SK-MEL-5 (cell line): Measurements from ENCODE around the gene ACTN1. TPM values are rescaled to one million over a fixed set of nuclear protein-coding genes. Genes with fewer than 3 reads are reported as not detected.
A peak's percentile ranks its signal among the peaks of the same experiment; 100 is the strongest.
"Not testable (repeated sequence)": the region's sequence is repeated elsewhere in the genome, so short reads cannot be mapped to it uniquely, and the experiment has no call there.

Experiments used
- DNase-seq: peaks from one replicate; pipeline ENCODE4 v3.0.0-alpha.2; 2016; ENCODE audit warnings: low read depth, low spot score
- in situ Hi-C: cut with HindIII; loops from 2 replicates; pipeline ENCODE4 v1.10.0; 2016; ENCODE audit warnings: low sequenced_read_pairs, high pct_unique_total_duplicates, low pct_unique_long_range_greater_than_20kb
- polyA plus RNA-seq, 2 experiments: library from polyadenylated mRNA; depleted of rRNA; stranded (reverse); fragments of >200 nt; gene quantifications; 2 replicates each; pipeline ENCODE4 v1.2.3, GENCODE V29; 2015
- total RNA-seq: library from RNA; depleted of rRNA; stranded (reverse); fragments of >200 nt; shearing (Covaris generic); gene quantifications from 2 replicates; pipeline ENCODE4 v1.2.3, GENCODE V29; 2014; rRNA removed

ACTN1 gene
- total RNA-seq = 34.2 and 45.9 TPM in 2 replicates
- 89.8 and 122 TPM in 2 replicates for polyA plus RNA-seq (2015; cell fraction: cytosol; rRNA removed)
- 68.5 and 83.5 TPM in 2 replicates for polyA plus RNA-seq (2015; cell fraction: nucleus; rRNA removed)

DNA sequence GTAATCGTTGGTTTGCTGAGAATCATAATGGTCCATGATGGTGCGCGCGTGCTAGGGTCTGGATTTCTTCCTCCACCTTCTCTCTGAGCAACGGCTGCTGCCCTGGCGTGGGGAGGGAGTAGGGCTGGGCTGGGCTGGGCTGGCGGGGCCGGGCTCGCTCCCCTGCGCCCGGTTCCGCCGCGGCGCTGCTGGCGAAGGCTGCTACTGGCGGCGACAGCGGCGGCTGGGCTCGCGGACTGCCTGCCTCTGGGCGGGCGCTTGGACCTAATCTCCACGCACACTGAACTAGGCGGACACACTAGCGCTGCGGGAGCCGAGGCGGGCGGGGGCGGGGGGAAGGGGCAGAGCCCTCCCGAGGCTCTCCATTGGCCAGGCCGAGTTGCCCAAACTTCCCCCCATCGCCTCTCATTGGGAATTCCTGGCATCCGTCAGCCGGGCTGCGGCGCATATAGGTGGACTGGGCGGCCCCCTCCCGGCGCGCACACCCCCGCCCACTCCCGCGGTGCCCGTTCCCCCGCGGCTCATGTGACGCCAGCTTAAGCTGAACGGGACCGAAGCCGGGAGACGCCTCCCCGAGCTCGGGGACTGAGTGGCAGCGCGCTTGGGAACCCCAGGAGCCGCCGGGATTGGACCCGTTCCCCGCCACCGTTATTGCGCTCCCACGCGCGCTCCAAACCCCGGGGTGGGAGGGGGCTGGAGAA, at the start of gene ACTN1:
TSS of gene ACTN1 (minus strand) at position 282 of the 701 bp plus-strand sequence. CDS start at position 36, 246 bp downstream.
- DNase-seq = peak; percentile 95
- in situ Hi-C loops = no loop called here

DNA sequence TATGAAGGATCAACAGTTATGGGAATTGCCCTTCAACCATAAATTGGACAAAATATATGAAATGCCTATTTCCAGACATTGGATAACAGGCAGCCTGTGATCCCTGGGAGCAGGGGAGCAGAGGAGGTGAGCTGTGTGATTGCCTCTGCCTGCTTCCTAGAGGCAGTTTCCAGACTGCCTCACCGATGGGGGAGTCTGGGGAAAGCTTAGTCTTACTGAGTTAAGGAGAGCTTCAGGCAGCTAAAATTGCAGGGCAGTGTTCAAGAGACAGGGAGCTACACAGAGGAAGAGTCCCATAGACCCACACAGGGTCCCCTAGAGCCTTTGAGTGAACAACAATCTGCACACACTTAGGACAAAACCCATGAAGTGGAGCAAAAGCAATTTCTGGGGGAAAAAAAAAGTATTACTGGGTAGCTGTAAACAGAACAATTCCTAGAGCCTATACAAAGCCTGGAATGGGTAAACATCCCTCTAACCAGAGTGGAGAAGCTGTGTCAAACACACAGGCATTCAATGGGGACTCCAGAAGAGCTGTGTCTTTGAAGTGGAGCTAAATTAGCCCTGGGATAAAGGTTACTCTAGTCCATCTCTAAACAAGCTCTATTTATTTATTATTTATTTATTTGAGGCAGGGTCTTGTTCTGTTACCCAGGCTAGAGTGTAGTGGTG, 48.3 kb upstream of the ACTN1 start:
- in situ Hi-C loops = no loop called here
- no peak for DNase-seq

DNA sequence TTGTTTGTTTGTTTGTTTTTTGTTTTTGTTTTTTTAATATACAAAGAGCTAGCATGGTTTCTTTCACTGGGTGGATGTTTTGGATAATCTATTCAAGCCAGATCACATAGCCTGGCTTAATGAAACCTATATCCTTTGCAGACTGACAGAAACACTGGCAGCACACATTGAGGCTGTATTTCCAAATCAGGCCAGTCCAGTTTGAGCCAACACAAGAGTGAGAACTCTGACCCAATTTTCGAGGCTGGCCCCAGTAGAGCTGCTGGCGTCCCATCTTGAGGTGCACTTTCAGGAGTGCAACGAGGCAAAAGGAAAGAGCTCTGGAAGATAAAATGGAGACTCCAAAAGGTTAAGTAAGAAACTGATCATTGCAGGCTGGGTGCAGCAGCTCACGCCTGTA, 43.9 kb upstream of the ACTN1 start:
- DNase-seq = no peak
- in situ Hi-C loops = no loop called here

DNA sequence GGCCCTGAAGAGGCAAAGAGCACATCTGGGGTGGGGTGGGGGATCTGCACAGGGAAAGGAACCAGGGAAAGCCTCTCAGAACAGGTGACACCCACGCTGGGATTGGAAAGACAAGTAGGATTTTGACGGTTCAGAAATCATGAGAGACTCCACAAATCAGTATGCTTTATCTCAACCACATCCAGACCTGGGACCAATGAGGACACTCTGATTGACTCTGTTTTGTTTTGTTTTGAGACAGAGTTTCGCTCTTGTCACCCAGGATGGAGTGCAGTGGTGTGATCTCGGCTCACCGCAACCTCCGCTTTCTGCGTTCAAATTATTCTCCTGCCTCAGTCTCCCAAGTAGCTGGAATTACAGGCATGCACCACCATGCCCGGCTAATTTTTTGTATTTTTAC, 43.0 kb upstream of the ACTN1 start:
- DNase-seq, in situ Hi-C loops: not testable (repeated sequence)

DNA sequence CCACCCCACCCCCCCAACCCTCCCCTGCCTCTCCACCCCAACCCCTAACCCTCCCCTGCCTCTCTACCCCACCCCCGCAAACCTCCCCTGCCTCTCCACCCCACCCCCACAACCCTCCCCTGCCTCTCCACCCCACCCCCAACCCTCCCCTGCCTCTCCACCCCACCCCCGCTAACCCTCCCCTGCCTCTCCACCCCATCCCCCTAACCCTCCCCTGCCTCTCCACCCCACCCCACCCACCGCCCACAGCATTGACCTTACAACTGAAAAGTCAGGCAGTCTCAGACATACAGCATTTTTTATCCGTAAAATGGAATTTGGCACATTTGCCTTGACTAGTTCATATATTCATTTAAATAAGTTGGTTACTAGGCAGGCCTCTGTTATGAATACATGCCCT, 38.6 kb upstream of the ACTN1 start:
- DNase-seq = no peak
- in situ Hi-C loops = no loop called here

DNA sequence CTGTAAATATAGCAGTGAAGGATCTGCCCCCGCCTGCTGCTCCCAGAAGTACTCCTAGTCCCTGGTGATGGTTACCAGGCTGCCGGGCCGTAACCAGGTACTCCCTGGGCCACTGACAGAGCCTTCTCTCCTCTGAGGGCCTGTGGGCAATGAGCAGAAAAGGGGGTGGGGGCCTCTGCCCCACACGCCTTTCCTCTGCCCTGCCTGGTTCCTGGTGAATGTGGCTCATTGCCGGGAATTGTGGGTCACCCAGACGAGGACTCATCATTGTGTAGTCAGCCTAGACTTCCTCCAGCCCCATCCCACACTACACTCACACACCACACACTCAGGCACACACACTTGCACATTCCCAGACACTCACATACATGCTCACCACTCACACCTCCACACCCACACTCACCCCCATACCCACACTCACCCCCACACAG, 35.7 kb upstream of the ACTN1 start:
- DNase-seq = no peak
- in situ Hi-C loops = no loop called here

DNA sequence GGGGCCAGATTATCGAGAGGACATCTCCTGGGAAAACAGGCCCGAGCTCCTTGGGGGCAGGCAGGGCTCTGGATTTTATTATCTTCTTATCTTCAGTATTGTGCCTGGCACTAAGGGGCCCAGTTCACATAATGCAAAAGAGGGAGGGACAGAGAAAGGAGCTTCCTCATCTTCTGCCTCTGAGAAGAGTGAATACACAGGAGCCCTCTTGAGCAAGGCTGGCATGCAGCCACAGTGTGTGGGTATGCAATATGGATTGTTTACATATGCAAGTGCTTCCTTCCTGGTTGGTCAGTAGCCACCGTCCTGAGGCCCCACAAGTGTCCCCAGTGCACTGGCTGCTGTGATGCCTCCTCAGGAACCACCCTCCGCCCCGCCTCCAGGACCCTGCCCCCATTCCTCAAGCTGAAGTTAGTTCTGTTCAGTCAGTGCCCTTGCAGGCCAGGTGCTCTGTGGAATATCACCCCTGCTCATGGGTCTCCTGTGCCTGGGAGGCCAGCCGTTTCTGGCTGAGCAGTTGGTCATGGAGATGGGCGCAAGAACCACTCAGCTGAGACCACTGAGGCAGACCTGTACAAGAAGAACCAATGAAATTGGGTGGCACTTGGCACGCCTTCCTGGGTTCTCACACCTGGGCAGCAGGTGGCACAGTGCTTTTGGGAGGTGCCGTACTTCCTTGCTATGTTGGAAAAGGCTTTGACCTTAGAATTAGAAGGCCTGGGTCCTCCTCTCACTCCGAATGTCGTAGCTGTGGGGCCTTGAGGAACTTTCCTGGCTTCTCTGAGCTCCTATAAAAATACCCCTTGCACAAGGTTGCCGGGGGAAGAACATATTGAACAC, 35.1 kb upstream of the ACTN1 start:
- in situ Hi-C loops = no loop called here
- DNase-seq = peak; percentile 7

DNA sequence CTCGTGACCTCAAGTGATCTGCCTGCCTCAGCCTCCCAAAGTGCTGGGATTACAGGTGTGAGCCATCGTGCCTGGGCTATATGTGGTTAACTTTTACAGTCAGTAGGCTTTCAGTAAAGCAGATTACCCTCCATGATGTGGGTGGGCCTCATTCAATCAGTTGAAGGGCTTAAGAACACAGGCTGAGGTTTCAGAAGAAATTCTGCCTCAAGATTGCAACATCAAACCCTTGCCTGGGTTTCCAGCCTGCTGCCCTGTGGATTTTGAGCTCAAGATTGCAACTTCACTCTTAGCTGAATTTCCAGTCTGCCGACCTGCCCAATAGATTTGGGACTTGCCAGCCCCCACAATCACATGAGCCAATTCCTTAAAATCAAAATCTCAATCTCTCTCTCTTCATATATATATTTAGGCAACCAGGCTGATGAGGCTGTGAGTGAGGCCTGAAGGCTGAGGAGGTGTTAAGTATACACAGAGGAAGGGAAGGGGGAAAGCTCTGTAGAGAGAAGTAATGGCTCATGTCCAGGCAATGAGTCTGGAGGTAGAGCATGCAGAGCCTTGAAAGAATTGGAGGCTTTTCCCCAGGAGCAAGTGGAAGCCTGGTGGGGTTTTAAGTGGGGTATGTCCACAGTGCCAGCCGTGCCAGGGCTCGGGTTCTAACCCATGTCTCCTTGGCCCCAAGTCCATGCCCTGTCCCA, 33.3 kb upstream of the ACTN1 start:
- in situ Hi-C loops = no loop called here
- no peak for DNase-seq

DNA sequence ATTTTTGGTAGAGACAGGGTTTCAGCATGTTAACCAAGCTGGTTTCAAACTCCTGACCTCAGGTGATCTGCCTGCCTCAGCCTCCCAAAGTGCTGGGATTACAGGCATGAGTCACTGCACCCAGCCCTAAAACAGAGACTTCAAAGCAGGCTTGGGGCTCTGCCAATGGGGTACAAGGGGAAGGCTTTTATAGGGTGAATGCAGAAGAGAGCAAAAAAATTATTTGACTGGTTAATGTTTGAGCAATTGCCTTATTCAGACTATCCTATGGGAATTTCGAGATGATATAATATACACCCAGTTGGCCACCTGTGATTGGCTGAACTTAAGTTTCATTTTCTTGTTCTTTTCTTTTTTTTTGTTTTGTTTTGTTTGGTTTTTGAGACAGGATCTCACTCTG, 31.5 kb upstream of the ACTN1 start:
- in situ Hi-C loops = no loop called here
- no peak for DNase-seq

DNA sequence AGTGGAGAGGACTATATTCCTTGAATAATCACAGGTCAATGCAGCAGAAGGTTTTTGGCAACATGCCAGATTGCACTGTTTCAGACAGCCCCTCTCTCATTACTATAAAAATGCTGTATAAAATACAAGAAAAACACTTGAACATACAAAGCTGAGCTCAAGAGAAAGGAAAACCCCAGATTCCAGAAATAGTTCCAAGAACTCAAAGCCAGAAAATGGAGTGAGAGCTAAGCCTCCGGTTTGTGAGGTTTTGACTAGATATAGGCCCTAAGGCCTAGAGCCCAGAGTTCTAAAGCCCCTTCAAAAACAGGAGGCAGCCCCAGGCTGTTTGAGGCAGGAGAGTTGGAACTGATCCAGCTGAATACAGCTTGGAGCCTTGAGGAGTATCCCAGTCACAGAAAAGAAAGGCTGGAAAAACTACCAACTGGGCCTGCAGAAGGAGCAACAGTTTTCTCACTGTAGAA, 29.4 kb upstream of the ACTN1 start:
- DNase-seq = no peak
- in situ Hi-C loops = no loop called here

DNA sequence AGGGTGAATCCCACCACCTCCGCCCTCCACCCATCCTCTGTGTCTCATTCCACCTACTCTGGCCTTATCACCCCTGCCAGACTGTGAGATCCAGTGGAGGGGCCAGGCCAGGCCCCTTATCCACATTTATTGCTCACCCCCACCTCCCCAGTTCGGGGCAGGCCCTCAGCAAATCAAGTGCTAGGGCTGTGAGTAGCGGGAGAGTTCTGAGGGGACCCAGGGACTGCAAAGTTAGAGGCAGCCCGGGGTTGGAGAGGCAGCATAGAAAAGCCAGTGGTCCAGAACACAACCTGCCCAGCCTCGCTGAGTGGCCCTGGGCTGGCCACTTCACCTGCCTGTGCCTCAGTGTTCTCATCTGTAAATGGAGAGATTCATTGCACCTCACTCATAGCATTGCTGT, 27.2 kb upstream of the ACTN1 start:
- in situ Hi-C loops = no loop called here
- DNase-seq = no peak

DNA sequence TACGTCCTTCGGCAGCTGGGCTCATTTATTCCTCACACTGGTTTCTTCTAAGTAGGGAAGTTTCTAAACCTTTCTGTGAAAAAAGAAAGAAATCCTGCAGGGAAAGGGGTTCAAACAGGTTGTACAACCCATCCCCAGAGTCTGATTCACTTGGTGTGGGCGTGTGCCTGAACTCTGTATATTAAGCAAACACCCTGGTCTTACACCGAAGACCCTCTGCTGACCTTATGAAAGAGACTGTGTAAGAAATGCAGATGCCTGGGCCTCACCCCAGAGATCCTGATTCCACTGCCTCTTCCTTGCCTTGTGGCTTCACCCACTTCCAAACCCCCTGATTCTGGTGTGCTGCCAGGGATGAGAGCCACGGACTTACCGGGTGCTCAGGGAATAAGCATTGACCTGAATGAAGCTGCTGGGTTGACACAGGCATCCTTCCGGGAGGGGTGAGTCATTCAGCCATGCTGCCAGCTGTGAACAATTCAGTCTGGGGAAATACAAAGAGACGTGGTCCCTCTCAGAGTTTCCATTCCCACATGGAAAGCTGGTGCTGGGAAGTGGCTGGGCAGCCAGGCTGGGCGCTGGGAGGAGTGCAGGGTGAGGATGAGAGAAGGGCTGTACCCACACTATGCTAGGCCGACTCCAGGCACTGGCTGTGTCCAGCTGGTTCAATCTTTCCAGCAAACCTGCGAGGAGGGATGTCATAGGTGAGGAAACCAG, 26.5 kb upstream of the ACTN1 start:
- in situ Hi-C loops = no loop called here
- peak; percentile 14 for DNase-seq

DNA sequence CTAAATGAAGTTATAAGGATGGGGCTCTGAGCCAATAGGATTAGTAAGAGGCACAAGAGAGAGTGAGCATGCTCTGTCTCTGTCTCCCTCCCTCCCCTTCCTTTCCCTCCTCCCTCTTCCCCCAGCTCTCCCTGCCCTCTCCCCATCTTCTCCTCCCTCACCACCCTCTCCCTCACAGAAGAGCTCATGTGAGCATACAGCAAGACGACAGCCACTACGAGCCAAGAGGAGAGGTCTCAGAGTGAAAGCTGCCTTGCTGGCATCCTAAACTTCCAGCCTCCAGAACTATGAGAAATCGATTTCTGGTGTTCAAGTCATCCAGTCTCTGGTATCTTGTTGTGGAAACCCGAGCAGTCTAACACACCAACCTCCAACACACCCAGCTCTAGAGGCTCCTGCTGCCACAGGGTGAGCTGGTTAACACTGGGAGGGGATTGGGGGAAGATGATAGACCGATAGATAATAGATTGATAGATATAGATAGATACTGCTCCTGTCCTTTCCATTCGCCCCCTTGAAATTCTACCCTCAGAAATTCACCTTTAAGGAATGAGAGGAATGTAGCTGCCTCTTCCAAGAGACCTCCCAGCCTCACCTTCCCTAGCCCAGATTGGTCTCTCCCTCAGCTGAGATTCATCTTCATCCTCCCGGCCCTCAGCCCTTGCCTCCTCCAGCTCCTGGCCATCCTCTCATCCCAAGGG, 25.8 kb upstream of the ACTN1 start:
- in situ Hi-C loops = no loop called here
- DNase-seq = no peak

DNA sequence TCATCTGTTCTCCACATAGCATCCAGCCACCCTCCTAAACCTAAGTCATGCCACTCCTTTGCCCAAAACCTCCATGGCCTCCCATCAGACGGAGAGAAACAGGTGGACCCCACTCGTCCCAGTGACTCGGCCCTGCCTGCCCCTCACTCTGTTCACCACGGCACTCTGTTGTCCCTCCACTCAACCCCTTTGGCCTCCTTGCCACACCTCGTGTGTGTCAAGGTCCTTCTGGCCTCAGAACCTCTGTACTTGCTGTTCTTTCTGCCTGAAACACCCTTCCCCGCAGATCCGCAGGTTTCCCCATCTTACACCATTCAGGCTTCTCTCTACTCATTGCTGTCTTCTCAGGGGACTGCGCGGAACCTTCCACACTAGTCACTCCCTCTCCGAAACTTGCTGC, 24.5 kb upstream of the ACTN1 start:
- no peak for DNase-seq
- in situ Hi-C loops = no loop called here

DNA sequence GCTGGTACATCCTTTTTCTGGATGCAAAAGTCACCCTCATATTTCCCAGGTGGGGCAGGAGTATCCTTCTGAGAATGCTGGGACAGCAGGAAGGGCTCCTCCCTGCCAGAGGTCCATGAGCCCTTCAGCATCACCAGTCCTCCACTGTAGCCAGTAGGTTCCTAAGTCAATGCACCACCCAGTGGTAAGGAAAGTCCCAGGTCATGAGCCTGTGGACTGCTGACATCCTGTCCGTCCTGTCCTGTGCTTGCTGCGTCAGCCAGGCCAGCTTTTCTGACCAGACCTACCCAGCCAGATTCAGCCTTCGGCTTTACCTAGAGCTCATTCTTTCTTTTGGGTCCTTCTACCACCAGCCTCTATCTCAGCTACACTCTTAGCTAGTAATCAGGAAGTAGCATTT, 23.0 kb upstream of the ACTN1 start:
- in situ Hi-C loops = no loop called here
- peak; percentile 76 for DNase-seq

DNA sequence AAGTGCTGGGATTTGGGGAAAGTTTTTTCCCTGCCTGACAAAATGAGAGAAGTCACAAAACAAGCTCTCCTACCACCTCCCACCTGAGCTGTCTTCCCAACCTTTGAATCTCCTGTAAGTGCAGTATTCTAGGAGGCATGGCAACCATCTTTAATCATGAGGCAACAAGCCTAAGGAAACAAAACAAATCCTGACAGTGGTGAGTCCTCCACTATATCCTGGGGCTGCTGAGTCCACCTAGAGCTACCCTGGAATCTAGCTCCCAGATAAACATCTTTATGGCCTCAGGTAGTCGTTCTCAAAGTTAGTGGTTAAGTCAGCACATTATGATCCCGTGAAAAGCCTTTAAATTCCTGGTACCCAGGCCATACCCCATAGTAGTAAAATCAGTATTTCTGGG, 22.3 kb upstream of the ACTN1 start:
- DNase-seq = no peak
- in situ Hi-C loops = no loop called here

DNA sequence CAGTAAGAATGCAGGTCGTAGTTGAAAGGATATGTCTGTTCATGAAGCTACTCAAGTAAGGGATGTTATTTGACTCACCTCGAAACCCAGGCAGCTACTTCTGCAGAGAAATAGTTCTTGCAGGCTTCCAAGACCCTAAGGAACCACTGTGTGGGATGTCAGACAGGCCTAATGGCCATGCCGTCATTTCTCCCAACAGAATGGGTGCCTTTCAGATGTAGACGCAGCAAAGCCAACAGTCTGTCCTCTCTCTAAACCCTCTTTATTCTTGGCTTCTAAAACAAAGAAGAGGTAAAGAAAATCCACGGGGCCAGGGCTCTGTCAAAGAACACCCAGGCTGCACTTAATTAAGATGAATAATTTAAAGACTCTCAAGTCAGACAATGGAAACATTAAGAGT, 19.0 kb upstream of the ACTN1 start:
- DNase-seq = no peak
- in situ Hi-C loops = no loop called here
